Measurements from ENCODE around the gene DZIP3.

Gene DZIP3

GRCh38 chr3:108667312-108667711, 77.8 kb downstream of the DZIP3 start:
- Histone ChIP-seq H3K79me2 (ENCODE audit: low read length) (no peaks in the 10 kb centered on the region), H3K4me2 (ENCODE audit: low read depth, low read length) (no peak overlapping the region), H4K20me1 (ENCODE audit: insufficient read depth, low read length) (no peaks in the 10 kb centered on the region), H2AFZ (ENCODE audit: low read length) (no peak overlapping the region), H3K4me1 (ENCODE audit: low read length) (no peaks in the 10 kb centered on the region), H3K27me3 (replicated peaks; ENCODE audit: insufficient read depth, low read length) (no peaks in the 10 kb centered on the region), H3K27ac (ENCODE audit: low read length) (no peak overlapping the region), H3K9ac (ENCODE audit: low read length) (no peak overlapping the region), H3F3A (ENCODE audit: insufficient read depth, low read length) (no peaks in the 10 kb centered on the region), H3K9me3 (replicated peaks; ENCODE audit: insufficient read depth, low read length) (no peaks in the 10 kb centered on the region), H3K4me3 (ENCODE audit: low read length) (no peak overlapping the region), H3K36me3 (replicated peaks; ENCODE audit: insufficient read depth, low read length) (no peaks in the 10 kb centered on the region), H3K9me2 (replicated peaks; ENCODE audit: insufficient read depth, low read length) (no peaks in the 10 kb centered on the region)
- no peak for TF ChIP-seq EZH2 (optimal IDR thresholded peaks at IDR 0.05; ENCODE audit: low read depth, low read length)
- TF ChIP-seq CTCF (IDR thresholded peaks at IDR 0.05; ENCODE audit: low read length) = no peak
- TF ChIP-seq EZH2phosphoT487 (IDR thresholded peaks at IDR 0.05; ENCODE audit: low read length) = no peak
- no peak for DNase-seq

- H4K20me1 ChIP-seq (ENCODE audit: insufficient read depth, low read length) = no peaks in the 10 kb centered on the region
- no peak for DNase-seq
- H3K79me2 ChIP-seq (ENCODE audit: low read length) = no peaks in the 10 kb centered on the region
- no peak overlapping the region for H3K4me2 ChIP-seq (ENCODE audit: low read depth, low read length)
- H3K36me3 ChIP-seq (replicated peaks; ENCODE audit: insufficient read depth, low read length) = no peaks in the 10 kb centered on the region
- no peaks in the 10 kb centered on the region for H3K9me2 ChIP-seq (replicated peaks; ENCODE audit: insufficient read depth, low read length)
- H3K9me3 ChIP-seq (replicated peaks; ENCODE audit: insufficient read depth, low read length) = no peaks in the 10 kb centered on the region
- no peak overlapping the region for H3K27ac ChIP-seq (ENCODE audit: low read length)
- no peak overlapping the region for H3K9ac ChIP-seq (ENCODE audit: low read length)
- no peak for TF ChIP-seq EZH2 (optimal IDR thresholded peaks at IDR 0.05; ENCODE audit: low read depth, low read length)
- no peak for TF ChIP-seq CTCF (IDR thresholded peaks at IDR 0.05; ENCODE audit: low read length)
- TF ChIP-seq EZH2phosphoT487 (IDR thresholded peaks at IDR 0.05; ENCODE audit: low read length) = no peak
- H3K27me3 ChIP-seq (replicated peaks; ENCODE audit: insufficient read depth, low read length) = no peaks in the 10 kb centered on the region
- no peaks in the 10 kb centered on the region for H3K4me1 ChIP-seq (ENCODE audit: low read length)
- no peaks in the 10 kb centered on the region for H3F3A ChIP-seq (ENCODE audit: insufficient read depth, low read length)
- H2AFZ ChIP-seq (ENCODE audit: low read length) = no peak overlapping the region
- no peak overlapping the region for H3K4me3 ChIP-seq (ENCODE audit: low read length)
Observed at GRCh38 chr3:108669208-108669607, 79.7 kb downstream of the DZIP3 start.

GRCh38 chr3:108672701-108673100, 83.2 kb downstream of the DZIP3 start:
- Histone ChIP-seq H3K79me2 (ENCODE audit: low read length) (no peaks in the 10 kb centered on the region), H4K20me1 (ENCODE audit: insufficient read depth, low read length) (no peaks in the 10 kb centered on the region), H3K4me1 (ENCODE audit: low read length) (no peaks in the 10 kb centered on the region), H3K27ac (ENCODE audit: low read length) (no peak overlapping the region), H3K27me3 (replicated peaks; ENCODE audit: insufficient read depth, low read length) (no peaks in the 10 kb centered on the region), H3K4me3 (ENCODE audit: low read length) (no peak overlapping the region), H3K36me3 (replicated peaks; ENCODE audit: insufficient read depth, low read length) (no peaks in the 10 kb centered on the region), H3K9me3 (replicated peaks; ENCODE audit: insufficient read depth, low read length) (no peaks in the 10 kb centered on the region), H2AFZ (ENCODE audit: low read length) (no peak overlapping the region), H3K4me2 (ENCODE audit: low read depth, low read length) (no peak overlapping the region), H3K9ac (ENCODE audit: low read length) (no peak overlapping the region), H3K9me2 (replicated peaks; ENCODE audit: insufficient read depth, low read length) (no peaks in the 10 kb centered on the region), H3F3A (ENCODE audit: insufficient read depth, low read length) (no peaks in the 10 kb centered on the region)
- no peak for DNase-seq
- TF ChIP-seq CTCF (IDR thresholded peaks at IDR 0.05; ENCODE audit: low read length) (no peak), EZH2 (optimal IDR thresholded peaks at IDR 0.05; ENCODE audit: low read depth, low read length) (no peak), EZH2phosphoT487 (IDR thresholded peaks at IDR 0.05; ENCODE audit: low read length) (no peak)
